ENCODE data around the gene PACSIN1.

PACSIN1 gene

GRCh38 chr6:34578445-34579262 is 112.8 kb downstream of the PACSIN1 start (continued):
- TF ChIP-seq, protein P1, sequence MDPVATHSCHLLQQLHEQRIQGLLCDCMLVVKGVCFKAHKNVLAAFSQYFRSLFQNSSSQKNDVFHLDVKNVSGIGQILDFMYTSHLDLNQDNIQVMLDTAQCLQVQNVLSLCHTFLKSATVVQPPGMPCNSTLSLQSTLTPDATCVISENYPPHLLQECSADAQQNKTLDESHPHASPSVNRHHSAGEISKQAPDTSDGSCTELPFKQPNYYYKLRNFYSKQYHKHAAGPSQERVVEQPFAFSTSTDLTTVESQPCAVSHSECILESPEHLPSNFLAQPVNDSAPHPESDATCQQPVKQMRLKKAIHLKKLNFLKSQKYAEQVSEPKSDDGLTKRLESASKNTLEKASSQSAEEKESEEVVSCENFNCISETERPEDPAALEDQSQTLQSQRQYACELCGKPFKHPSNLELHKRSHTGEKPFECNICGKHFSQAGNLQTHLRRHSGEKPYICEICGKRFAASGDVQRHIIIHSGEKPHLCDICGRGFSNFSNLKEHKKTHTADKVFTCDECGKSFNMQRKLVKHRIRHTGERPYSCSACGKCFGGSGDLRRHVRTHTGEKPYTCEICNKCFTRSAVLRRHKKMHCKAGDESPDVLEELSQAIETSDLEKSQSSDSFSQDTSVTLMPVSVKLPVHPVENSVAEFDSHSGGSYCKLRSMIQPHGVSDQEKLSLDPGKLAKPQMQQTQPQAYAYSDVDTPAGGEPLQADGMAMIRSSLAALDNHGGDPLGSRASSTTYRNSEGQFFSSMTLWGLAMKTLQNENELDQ (tag by site-specific recombination; IDR thresholded peaks at IDR 0.05; ENCODE audit: low read depth), result no peak
- TF ChIP-seq, protein P2, sequence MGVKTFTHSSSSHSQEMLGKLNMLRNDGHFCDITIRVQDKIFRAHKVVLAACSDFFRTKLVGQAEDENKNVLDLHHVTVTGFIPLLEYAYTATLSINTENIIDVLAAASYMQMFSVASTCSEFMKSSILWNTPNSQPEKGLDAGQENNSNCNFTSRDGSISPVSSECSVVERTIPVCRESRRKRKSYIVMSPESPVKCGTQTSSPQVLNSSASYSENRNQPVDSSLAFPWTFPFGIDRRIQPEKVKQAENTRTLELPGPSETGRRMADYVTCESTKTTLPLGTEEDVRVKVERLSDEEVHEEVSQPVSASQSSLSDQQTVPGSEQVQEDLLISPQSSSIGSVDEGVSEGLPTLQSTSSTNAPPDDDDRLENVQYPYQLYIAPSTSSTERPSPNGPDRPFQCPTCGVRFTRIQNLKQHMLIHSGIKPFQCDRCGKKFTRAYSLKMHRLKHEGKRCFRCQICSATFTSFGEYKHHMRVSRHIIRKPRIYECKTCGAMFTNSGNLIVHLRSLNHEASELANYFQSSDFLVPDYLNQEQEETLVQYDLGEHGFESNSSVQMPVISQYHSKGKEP (tag by site-specific recombination; IDR thresholded peaks at IDR 0.05), result no peak
- TF ChIP-seq ZNF560 (tag by site-specific recombination; IDR thresholded peaks at IDR 0.05; ENCODE audit: borderline replicate concordance) (no peak), ZNF114 (tag by site-specific recombination; IDR thresholded peaks at IDR 0.05) (no peak), ZNF707 (tag by site-specific recombination; IDR thresholded peaks at IDR 0.05) (no peak)
- TF ChIP-seq, protein P3, sequence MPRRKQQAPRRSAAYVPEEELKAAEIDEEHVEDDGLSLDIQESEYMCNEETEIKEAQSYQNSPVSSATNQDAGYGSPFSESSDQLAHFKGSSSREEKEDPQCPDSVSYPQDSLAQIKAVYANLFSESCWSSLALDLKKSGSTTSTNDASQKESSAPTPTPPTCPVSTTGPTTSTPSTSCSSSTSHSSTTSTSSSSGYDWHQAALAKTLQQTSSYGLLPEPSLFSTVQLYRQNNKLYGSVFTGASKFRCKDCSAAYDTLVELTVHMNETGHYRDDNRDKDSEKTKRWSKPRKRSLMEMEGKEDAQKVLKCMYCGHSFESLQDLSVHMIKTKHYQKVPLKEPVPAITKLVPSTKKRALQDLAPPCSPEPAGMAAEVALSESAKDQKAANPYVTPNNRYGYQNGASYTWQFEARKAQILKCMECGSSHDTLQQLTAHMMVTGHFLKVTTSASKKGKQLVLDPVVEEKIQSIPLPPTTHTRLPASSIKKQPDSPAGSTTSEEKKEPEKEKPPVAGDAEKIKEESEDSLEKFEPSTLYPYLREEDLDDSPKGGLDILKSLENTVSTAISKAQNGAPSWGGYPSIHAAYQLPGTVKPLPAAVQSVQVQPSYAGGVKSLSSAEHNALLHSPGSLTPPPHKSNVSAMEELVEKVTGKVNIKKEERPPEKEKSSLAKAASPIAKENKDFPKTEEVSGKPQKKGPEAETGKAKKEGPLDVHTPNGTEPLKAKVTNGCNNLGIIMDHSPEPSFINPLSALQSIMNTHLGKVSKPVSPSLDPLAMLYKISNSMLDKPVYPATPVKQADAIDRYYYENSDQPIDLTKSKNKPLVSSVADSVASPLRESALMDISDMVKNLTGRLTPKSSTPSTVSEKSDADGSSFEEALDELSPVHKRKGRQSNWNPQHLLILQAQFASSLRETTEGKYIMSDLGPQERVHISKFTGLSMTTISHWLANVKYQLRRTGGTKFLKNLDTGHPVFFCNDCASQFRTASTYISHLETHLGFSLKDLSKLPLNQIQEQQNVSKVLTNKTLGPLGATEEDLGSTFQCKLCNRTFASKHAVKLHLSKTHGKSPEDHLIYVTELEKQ (tag by site-specific recombination; IDR thresholded peaks at IDR 0.05; ENCODE audit: borderline replicate concordance), result no peak

GRCh38 chr6:34580707-34581560 is 115.1 kb downstream of the PACSIN1 start:
- H3K27ac ChIP-seq (ENCODE audit: extremely low read depth, low read depth, low read length), result no peak overlapping the region
- ChIA-PET POLR2A (interaction anchor here (1.9 kb wide), 1 partner anchor 10 kb away, joined by 4 read pairs; no protein-coding TSS in a partner anchor), CTCF (interaction anchor here (0.5 to 1.5 kb wide), 6 partner anchors 10 to 417 kb away, joined by 3 to 12 read pairs (median 3); no protein-coding TSS in a partner anchor)
- TF ChIP-seq, protein P4, sequence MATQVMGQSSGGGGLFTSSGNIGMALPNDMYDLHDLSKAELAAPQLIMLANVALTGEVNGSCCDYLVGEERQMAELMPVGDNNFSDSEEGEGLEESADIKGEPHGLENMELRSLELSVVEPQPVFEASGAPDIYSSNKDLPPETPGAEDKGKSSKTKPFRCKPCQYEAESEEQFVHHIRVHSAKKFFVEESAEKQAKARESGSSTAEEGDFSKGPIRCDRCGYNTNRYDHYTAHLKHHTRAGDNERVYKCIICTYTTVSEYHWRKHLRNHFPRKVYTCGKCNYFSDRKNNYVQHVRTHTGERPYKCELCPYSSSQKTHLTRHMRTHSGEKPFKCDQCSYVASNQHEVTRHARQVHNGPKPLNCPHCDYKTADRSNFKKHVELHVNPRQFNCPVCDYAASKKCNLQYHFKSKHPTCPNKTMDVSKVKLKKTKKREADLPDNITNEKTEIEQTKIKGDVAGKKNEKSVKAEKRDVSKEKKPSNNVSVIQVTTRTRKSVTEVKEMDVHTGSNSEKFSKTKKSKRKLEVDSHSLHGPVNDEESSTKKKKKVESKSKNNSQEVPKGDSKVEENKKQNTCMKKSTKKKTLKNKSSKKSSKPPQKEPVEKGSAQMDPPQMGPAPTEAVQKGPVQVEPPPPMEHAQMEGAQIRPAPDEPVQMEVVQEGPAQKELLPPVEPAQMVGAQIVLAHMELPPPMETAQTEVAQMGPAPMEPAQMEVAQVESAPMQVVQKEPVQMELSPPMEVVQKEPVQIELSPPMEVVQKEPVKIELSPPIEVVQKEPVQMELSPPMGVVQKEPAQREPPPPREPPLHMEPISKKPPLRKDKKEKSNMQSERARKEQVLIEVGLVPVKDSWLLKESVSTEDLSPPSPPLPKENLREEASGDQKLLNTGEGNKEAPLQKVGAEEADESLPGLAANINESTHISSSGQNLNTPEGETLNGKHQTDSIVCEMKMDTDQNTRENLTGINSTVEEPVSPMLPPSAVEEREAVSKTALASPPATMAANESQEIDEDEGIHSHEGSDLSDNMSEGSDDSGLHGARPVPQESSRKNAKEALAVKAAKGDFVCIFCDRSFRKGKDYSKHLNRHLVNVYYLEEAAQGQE (tag by site-specific recombination; IDR thresholded peaks at IDR 0.05), result no peak
- TF ChIP-seq BCL11B (tag by site-specific recombination; IDR thresholded peaks at IDR 0.05; ENCODE audit: low read depth) (no peak), ZNF660 (tag by site-specific recombination; IDR thresholded peaks at IDR 0.05) (no peak), ZNF394 (tag by site-specific recombination; IDR thresholded peaks at IDR 0.05; ENCODE audit: borderline replicate concordance) (no peak), ZNF155 (tag by site-specific recombination; IDR thresholded peaks at IDR 0.05) (no peak), ZNF544 (tag by site-specific recombination; IDR thresholded peaks at IDR 0.05) (no peak)
- TF ChIP-seq, protein P5, sequence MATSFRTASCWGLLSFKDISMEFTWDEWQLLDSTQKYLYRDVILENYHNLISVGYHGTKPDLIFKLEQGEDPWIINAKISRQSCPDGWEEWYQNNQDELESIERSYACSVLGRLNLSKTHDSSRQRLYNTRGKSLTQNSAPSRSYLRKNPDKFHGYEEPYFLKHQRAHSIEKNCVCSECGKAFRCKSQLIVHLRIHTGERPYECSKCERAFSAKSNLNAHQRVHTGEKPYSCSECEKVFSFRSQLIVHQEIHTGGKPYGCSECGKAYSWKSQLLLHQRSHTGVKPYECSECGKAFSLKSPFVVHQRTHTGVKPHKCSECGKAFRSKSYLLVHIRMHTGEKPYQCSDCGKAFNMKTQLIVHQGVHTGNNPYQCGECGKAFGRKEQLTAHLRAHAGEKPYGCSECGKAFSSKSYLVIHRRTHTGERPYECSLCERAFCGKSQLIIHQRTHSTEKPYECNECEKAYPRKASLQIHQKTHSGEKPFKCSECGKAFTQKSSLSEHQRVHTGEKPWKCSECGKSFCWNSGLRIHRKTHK (tag by site-specific recombination; IDR thresholded peaks at IDR 0.05), result no peak
- no peaks in the 10 kb centered on the region; a peak in 1 of 3 replicates for H3K36me3 ChIP-seq (ENCODE audit: control insufficient read depth in 2 of 2, insufficient read depth in 1 of 2, low read length in 2 of 2)
- H3K4me3 ChIP-seq (ENCODE audit: low read depth, low read length), result no peak overlapping the region
- no peaks in the 10 kb centered on the region for H3K4me1 ChIP-seq (ENCODE audit: control insufficient read depth, insufficient read depth, low read length)
- no peaks in the 10 kb centered on the region for H3K9me3 ChIP-seq (ENCODE audit: control insufficient read depth, insufficient read depth, low read depth, low read length)

Measured in HEK293 (cell line).